Measurements from ENCODE around the gene COL5A2.

COL5A2 gene

DNA sequence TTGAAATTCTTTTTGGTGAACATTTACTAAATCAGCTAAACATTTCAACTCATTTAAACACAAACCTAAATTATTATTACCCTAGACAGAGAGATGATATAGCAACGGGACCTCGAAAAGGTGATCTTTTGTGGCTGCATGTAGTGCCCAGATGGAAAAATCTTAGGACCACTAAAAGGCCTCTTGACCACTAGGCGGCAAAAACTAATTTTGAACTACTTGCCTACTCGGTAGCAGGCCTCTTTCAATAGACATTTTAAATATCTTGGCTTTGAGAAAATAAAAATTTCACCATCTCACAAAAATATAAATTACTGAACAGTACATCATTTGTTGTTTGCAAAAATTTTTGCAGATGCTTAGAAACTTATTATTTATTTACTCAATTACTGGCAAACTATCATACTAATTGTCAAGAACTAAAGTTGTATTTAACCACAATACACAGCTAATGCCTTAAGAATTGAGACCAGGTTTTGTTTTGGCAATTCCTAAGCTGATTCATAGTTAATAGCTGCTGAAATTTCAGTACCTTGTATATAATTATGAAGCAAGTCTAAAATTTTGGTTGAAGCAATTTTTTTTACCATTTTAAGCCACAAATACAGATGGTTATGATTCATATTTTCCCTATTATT, 196.0 kb downstream of the COL5A2 start:
- DNase-seq = no peak

Data from NCI-H1417 treated with DMSO at 0.1 percent for 48 hours (cell line).